HG03521 (cell line): ENCODE measurements around the gene MDP1.

Experiments
- ATAC-seq: cut with Tn5 transposase; IDR thresholded peaks from one replicate; pipeline ENCODE4 v1.9.1; 2021; ENCODE audit warnings: mild to moderate bottlenecking, moderate library complexity; ENCODE audit not compliant: unreplicated experiment

MDP1 gene

DNA sequence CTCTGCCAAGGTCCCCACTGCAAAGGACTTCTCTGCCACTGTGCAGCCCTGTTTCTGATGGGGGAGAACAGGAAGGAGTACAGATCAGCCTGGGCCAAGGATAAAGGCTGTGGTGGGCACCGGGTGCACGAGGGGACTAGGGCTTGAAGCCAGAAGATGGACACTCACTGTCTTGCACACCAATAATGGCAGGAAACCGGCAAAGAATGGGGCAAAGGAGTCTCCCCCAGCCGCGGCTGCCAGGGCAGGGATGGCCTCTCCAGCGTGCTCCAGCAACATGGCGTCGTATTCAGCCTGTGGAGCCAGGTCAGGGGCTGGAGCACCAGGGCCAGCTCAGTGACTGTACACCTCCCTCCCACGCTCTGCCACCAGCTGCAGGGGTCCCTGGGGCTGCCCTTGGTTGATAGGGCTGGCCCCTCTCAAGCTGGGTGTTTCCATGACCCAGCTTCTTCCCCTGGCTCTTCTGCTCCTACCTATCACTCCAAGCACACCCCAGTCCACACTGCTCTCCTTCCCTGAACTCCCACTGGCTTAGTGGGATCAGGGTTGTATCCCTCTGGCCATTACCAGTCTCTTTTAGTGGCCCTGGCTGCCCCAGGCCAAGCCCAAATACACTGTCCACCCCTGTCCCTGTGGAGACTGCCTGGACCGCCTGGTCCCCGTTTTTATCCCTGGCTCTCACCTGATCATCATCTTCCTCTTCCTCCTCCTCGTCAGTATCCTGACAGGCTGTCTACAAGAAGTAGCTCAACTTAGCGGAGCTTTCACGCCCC lies 33.6 kb downstream of the MDP1 start:
- no peak for ATAC-seq

DNA sequence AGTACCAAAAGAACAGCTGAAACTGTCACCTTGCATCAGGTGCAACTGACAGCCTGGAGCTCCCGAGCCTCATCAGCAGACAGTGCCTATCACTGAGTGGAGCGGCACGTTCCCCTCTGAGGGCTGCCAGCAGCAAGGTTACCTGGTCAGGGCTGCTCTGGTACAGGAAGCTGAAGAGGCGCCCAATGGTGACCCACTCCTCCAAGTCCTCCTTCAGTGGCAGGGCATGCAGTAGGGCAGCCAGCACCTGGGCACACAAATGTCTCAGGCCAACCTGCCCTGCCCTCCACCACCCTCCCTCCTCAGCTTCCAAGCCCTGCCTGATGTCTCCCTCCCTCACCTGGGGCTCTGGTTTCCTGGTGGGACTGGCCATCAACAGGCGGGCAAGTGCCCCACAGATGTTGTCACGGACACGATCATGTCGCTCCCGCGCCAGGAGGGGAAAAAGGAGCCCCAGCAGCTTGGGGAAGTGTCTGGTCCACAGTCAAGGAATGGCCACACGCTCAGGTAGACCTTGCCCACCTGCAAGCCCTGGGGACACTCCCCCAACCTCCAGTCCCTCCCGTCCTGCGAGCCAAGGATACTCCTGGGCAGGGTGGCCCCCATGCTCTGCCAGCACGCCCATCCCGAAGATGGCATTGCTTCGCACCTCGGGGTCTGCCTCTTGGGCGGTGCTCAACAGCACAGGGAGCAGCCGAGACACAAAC lies 34.3 kb downstream of the MDP1 start:
- no peak for ATAC-seq

- no peak for ATAC-seq
Observed at GRCh38 chr14:24179961-24180796, 35.7 kb downstream of the MDP1 start.

DNA sequence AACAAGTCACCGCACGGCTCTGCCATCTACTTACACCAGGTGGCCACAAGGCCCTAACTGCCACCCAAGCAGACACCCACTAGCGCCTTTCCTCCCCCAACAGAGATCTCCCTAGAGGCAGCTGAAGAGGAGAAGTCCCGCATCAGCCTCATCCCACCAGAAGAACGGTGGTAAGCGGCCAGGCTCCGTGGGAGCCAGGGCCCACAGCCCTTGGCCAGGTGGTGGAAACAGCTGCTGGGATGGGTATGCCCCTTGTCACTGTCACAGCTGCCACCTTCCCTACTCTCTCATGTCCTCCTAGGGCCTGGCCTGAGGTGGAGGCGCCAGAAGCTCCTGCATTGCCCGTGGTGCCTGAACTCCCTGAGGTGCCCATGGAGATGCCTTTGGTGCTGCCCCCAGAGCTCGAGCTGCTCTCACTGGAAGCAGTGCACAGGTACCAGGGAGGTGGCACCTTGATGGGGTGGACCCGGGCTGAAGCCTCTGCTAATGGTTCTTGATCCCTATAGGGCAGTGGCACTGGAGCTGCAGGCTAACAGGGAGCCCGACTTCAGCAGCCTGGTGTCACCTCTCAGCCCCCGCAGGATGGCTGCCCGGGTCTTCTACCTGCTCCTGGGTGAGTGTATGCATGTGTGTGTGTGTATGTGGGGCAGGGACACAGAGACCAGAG lies 36.4 kb downstream of the MDP1 start:
- no peak for ATAC-seq

- no peak for ATAC-seq
Observed at GRCh38 chr14:24178399-24179178, 37.3 kb downstream of the MDP1 start.

DNA sequence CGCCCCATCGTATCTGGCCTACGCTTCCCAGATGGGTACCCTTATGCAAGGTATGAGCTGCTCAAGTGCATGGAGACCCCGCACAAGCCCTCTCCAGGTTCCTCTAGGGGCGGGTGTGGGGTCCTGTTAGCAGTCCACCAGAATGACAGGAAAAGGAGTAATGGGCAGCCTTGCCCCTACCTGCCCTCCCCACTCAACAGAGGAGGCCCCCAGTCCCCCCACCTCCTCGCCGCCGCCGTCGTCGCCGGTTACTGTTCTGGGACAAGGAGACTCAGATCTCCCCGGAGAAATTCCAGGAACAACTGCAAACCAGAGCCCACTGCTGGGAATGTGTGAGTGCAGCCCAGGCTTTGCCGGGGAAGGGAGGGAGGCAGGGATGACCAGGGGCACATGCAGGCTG lies 38.0 kb downstream of the MDP1 start:
- ATAC-seq = no peak

GRCh38 chr14:24177041-24177825 lies 38.6 kb downstream of the MDP1 start:
- no peak for ATAC-seq

DNA sequence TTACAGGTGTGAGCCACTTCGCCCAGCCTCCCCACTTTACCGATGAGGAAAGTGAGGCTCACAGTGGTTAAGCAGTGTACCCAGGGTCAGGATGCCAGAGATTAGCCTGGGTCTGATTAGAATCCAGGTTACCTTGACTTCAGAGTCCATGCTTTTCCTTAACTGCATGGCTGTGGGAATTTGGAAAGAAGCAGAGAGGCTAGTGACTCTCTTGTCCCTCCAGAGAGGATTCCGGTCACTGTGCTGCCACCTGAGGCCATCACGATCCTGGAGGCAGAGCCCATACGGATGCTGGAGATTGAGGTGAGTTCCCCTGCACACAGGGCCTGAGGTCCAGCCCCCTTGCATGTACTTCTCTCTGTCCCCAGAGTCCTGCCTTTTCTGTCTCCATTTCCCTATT lies 39.3 kb downstream of the MDP1 start:
- ATAC-seq = no peak

DNA sequence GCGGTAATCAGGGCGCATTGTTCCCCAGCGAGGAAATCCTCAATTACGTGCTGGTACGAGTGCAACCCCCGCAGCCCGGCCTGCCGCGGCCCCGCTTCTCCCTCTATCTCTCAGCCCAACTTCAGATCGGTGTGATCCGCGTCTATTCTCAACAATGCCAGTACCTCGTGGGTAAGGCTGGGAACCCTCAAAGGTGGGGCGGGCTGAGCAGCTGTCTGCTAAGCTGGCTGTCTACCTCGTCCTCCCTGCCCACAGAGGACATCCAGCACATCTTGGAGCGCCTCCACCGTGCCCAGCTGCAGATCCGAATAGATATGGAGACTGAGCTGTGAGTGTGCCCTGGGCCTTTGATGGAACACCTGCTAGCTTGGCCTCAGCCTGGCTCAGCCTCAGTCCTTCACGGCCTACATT lies 43.0 kb downstream of the MDP1 start:
- no peak for ATAC-seq

DNA sequence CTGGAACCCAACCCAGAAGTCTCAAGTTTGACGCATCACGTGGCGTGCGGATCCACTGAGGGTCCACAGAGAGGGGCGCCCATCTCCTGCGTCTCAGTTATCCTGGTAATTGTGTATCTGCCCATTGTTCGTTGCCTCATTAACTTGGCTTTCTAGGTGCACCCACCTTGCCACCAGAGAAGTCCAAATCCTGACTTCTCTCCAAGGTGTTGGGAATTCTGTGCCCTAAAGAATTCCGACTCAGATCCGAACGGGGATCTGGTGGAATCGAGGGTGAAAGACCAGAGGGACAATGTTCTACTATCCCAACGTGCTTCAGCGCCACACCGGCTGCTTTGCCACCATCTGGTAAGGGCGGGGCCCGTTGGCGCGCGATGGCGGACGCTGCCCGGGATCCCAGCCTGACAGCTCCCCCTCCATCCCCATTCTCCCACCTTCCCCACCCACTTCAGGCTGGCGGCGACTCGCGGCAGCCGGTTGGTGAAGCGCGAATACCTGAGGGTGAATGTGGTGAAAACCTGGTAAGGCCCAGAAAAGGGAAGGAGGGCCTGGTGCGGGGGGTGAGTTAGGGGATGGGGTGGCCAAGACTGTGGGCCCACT lies 43.5 kb downstream of the MDP1 start:
- ATAC-seq = no peak

DNA sequence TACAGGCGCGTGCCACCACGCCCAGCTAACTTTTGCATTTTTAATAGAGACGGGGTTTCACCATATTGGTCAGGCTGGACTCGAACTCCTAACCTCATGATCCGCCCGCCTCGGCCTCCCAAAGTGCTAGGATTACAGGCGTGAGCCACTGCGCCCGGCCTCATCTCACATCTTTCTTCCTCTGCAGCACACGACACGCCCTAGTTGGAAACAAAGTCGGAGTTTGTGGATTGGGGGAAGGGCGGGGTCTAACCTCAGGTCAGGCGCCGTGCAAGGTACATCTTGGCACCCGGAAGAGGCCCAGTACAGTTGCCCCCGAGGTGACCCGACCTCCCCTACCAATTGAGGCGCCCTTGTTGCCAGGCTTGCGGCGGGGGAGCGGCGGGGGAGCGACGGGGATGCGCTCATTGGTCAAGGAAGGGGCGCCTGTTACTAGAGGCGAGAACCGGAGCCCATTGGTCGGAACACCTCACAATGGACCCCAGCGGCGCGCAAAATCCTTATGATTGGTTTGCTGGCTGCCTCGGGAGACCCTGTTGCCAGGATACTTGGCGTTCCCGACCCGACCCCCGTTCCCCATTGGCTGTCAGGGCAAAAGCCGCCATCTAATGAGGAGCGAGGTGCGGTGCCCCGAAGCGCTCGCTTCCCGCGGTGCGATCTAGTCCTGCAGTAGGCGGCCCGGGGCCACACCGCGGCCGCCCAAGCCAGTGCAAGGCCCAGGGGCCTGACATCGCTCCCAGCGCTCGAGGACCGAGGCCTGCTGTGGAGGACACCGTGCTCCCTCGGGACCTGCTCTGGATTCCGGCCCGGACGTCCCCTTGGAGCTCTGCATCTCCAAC lies 44.2 kb downstream of the MDP1 start, which contains the start of gene REC8:
Gene REC8 (plus strand): TSS at position 659 of the 839 bp plus-strand sequence. CDS start 473 bp downstream, outside the sequence.
- peak; percentile 66 for ATAC-seq

DNA sequence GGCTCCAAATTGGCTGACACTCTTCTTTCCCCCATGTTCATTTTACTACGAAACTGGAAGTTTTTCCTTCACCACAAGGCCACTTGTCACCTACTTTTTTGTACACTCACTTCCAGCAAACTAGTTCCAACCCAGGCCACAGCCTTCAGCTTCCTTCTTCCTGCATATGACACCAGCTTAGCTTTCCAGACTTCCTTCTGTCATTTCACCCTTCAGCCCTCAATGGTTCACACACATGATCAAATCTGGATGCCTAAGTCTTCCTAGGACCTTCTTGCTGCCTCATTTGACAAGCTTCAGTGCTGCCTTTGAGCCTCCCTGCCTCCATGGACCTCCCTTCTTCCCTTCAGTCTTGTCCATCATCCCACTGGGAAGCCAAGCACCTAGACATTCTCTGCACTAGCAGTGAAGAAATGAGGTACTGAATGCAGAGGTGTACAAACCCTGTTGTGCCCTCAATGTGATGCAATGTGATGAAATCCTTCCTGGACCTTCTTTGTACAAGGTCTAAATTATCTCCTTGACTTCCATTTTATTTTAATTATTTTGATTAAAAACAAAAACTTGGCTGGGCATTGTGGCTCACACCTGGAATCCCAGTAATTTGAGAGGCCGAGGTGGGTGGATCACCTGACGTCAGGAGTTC lies 48.3 kb downstream of the MDP1 start:
- ATAC-seq = no peak

GRCh38 chr14:24165785-24166184 lies 50.1 kb downstream of the MDP1 start:
- no peak for ATAC-seq

DNA sequence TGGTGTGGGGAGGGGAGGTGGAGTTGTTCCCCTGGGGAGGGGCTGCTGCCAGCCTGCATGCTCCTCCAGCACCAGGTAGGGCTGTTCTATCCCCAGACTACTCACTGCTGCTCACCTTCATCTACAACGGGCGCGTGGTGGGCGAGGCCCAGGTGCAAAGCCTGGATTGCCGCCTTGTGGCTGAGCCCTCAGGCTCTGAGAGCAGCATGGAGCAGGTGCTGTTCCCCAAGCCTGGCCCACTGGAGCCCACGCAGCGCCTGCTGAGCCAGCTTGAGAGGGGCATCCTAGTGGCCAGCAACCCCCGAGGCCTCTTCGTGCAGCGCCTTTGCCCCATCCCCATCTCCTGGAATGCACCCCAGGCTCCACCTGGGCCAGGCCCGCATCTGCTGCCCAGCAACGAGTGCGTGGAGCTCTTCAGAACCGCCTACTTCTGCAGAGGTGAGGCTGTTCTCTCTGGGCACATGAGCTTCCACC lies 51.3 kb downstream of the MDP1 start:
- ATAC-seq = no peak
